Activated naive CD4-positive, alpha-beta T cell treated with anti-CD3 and anti-CD28 coated beads for 36 hours (primary cell): ENCODE data around the gene AUH. TPM values are rescaled to one million over a fixed set of nuclear protein-coding genes. Genes with fewer than 3 reads are reported as not detected.

Source experiments
- CTCF ChIA-PET: fragments of 350-600 bp; sonication (Branson Sonifier 250); formaldehyde crosslinking; loops from one replicate; lab custom pipeline; 2021; ENCODE audit warnings: antibody characterized with exemption; lab: Charles Lee
- DNase-seq: peaks from one replicate; pipeline ENCODE4 v3.0.0-alpha.2; 2020
- H3K27ac Mint-ChIP-seq: one replicate; pipeline ENCODE4 v1.8.0; 2021; ENCODE audit warnings: mild to moderate bottlenecking, mixed read lengths
- H3K27me3 Mint-ChIP-seq: one replicate; pipeline ENCODE4 v1.8.0; 2021; ENCODE audit warnings: low read depth, mixed read lengths
- H3K36me3 Mint-ChIP-seq: one replicate; pipeline ENCODE4 v1.8.0; 2021; ENCODE audit warnings: low read depth, mixed read lengths
- H3K4me1 Mint-ChIP-seq: one replicate; pipeline ENCODE4 v1.8.0; 2021; ENCODE audit warnings: low read depth, mixed read lengths
- H3K4me3 Mint-ChIP-seq: one replicate; pipeline ENCODE4 v1.8.0; 2021; ENCODE audit warnings: mild to moderate bottlenecking, moderate library complexity, mixed read lengths
- H3K9me3 Mint-ChIP-seq: one replicate; pipeline ENCODE4 v1.8.0; 2021; ENCODE audit warnings: mixed read lengths
- intact Hi-C: fragments of 100-400 bp; cut with micrococcal nuclease; formaldehyde crosslinking; loops from one replicate; pipeline ENCODE4 v1.15.1; 2023
- total RNA-seq, 2 experiments: library from RNA; stranded (reverse); gene quantifications; one replicate each; pipeline ENCODE4 v1.2.3, GENCODE V29; 2021

The AUH gene
- total RNA-seq, 2 experiments from 2014 or later = 13.4 to 14.4 TPM

GRCh38 chr9:91256235-91256634 lies 105.5 kb downstream of the AUH start:
- no peaks in the 10 kb centered on the region for H3K9me3 Mint-ChIP-seq
- H3K27ac Mint-ChIP-seq = no peak overlapping the region
- peaks cover 5% of the 10 kb centered on the region for H3K4me1 Mint-ChIP-seq

GRCh38 chr9:91255327-91255726 lies 106.4 kb downstream of the AUH start:
- Mint-ChIP-seq H3K27ac (no peak overlapping the region), H3K9me3 (no peaks in the 10 kb centered on the region), H3K36me3 (no peaks in the 10 kb centered on the region), H3K27me3 (no peaks in the 10 kb centered on the region), H3K4me3 (no peak overlapping the region), H3K4me1 (peaks cover 5% of the 10 kb centered on the region)
- intact Hi-C loops = no loop called here
- CTCF ChIA-PET = interaction anchor here (1.7 kb wide), 1 partner anchor 218 kb away, joined by 6 read pairs; no protein-coding TSS in a partner anchor
- DNase-seq = no peak

More at GRCh38 chr9:91256235-91256634, 105.5 kb downstream of the AUH start:
- H3K27me3 Mint-ChIP-seq = no peaks in the 10 kb centered on the region
- CTCF ChIA-PET = interaction anchor here (0.6 to 1.7 kb wide), 2 partner anchors 136 to 219 kb away, joined by 3 to 6 read pairs; no protein-coding TSS in a partner anchor
- intact Hi-C loops = no loop called here
- peaks cover 2% of the 10 kb centered on the region for H3K36me3 Mint-ChIP-seq
- no peak overlapping the region for H3K4me3 Mint-ChIP-seq
- no peak for DNase-seq

- CTCF ChIA-PET = interaction anchor here (0.7 to 2.0 kb wide), 5 partner anchors 12 to 337 kb away, joined by 3 to 4 read pairs (median 3); no protein-coding TSS in a partner anchor
- H3K4me1 Mint-ChIP-seq = peaks cover 5% of the 10 kb centered on the region
- intact Hi-C loops = no loop called here
- H3K36me3 Mint-ChIP-seq = no peaks in the 10 kb centered on the region
- H3K9me3 Mint-ChIP-seq = no peaks in the 10 kb centered on the region
- peak; percentile 16 for DNase-seq
- H3K27ac Mint-ChIP-seq = no peak overlapping the region
- no peak overlapping the region for H3K4me3 Mint-ChIP-seq
- H3K27me3 Mint-ChIP-seq = no peaks in the 10 kb centered on the region
These were observed 108.2 kb downstream of the AUH start for GRCh38 chr9:91253488-91253887.

- Mint-ChIP-seq H3K4me3 (no peak overlapping the region), H3K36me3 (no peaks in the 10 kb centered on the region), H3K27me3 (no peaks in the 10 kb centered on the region), H3K27ac (no peak overlapping the region), H3K4me1 (peaks cover 18% of the 10 kb centered on the region), H3K9me3 (no peaks in the 10 kb centered on the region)
- intact Hi-C loops = no loop called here
- no peak for DNase-seq
- CTCF ChIA-PET = interaction anchor here (0.6 kb wide), 1 partner anchor 181 kb away, joined by 6 read pairs; no protein-coding TSS in a partner anchor
These were observed 113.0 kb downstream of the AUH start for GRCh38 chr9:91248707-91249106.

DNA sequence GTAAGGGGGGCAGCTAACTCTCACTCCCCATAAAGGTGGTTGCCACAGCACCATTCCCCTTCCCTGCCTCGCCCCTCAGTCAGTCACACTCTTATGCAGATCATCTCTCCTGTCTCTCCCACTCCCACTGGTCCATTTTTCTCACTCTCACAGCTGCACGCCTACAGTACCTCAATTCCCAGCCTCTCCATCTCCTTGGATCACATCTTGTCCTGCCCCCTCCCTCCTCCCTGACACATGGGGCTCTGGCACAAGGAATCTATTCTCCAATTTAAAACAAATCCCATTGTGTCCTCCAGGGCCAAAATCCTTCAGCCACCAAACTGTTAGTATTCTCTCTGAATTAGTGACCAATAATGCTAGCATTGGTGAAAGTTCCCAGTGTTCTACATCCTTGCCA lies 114.4 kb downstream of the AUH start:
- Mint-ChIP-seq H3K36me3 (no peaks in the 10 kb centered on the region), H3K4me3 (no peak overlapping the region), H3K9me3 (no peaks in the 10 kb centered on the region), H3K4me1 (peaks cover 18% of the 10 kb centered on the region), H3K27me3 (no peaks in the 10 kb centered on the region), H3K27ac (no peak overlapping the region)
- CTCF ChIA-PET = no interaction called here
- intact Hi-C loops = no loop called here
- no peak for DNase-seq

DNA sequence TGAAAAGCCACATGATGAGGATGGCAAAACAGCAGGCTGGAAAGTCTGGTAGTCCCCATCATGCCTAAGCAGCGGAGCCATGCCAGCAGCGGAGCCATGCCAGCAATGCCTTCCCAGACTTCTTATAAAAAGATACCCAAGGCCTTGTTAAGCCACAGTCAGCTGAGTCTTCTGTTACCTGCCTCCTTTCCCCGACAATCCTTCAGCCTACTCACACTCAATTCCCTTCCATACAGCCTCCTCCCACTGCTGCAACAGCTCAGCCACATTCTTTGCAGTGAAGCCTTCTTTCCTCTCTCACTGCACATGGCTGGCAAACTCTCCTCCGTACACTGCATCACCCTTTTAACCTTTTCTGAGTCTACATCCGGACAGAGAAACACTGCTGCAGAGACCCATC lies 114.9 kb downstream of the AUH start:
- intact Hi-C loops = no loop called here
- peaks cover 18% of the 10 kb centered on the region for H3K4me1 Mint-ChIP-seq
- no peaks in the 10 kb centered on the region for H3K27me3 Mint-ChIP-seq
- no peak overlapping the region for H3K27ac Mint-ChIP-seq
- no peak overlapping the region for H3K4me3 Mint-ChIP-seq
- CTCF ChIA-PET = no interaction called here
- no peak for DNase-seq
- H3K9me3 Mint-ChIP-seq = no peaks in the 10 kb centered on the region
- H3K36me3 Mint-ChIP-seq = no peaks in the 10 kb centered on the region

GRCh38 chr9:91245431-91246313 lies 116.0 kb downstream of the AUH start:
- Mint-ChIP-seq H3K27ac (peak overlapping the region; percentile 64), H3K9me3 (no peaks in the 10 kb centered on the region), H3K36me3 (no peaks in the 10 kb centered on the region), H3K4me1 (peaks cover 18% of the 10 kb centered on the region), H3K27me3 (no peaks in the 10 kb centered on the region), H3K4me3 (no peak overlapping the region)
- CTCF ChIA-PET = interaction anchor here (0.7 kb wide), 1 partner anchor 330 kb away, joined by 3 read pairs; no protein-coding TSS in a partner anchor
- intact Hi-C loops = loop anchor here (1.0 to 2.0 kb wide), 4 partner anchors 29 to 145 kb away; no protein-coding TSS in a partner anchor
- DNase-seq = peak; percentile 58

GRCh38 chr9:91243029-91243428 lies 118.7 kb downstream of the AUH start:
- CTCF ChIA-PET = no interaction called here
- Mint-ChIP-seq H3K36me3 (peaks cover 1% of the 10 kb centered on the region), H3K4me3 (no peak overlapping the region), H3K9me3 (no peaks in the 10 kb centered on the region), H3K27ac (no peak overlapping the region), H3K27me3 (no peaks in the 10 kb centered on the region), H3K4me1 (peaks cover 18% of the 10 kb centered on the region)
- DNase-seq = no peak
- intact Hi-C loops = no loop called here

DNA sequence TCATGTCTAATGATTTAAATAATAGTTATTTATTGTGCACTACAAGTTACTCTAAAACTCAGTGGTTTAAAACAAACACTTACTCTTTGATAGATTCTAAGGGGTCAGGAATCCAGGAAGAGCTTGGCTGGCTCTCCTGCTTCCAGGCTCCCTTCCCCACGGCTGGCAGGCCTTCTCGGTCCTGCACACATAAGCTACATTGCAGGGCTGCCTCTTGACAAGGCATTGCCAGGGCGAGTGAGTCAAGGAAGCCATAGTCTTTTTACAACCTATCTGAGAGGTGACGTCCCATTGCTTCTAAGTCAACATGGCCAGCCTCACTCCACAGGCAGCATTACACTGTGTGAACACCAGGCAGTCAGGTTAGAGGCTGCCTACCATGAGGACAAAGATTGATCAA lies 119.8 kb downstream of the AUH start:
- no peak overlapping the region for H3K27ac Mint-ChIP-seq
- peaks cover 1% of the 10 kb centered on the region for H3K36me3 Mint-ChIP-seq
- H3K27me3 Mint-ChIP-seq = no peaks in the 10 kb centered on the region
- DNase-seq = no peak
- intact Hi-C loops = no loop called here
- H3K4me3 Mint-ChIP-seq = no peak overlapping the region
- H3K9me3 Mint-ChIP-seq = no peaks in the 10 kb centered on the region
- CTCF ChIA-PET = interaction anchor here (0.6 kb wide), 1 partner anchor 95 kb away, joined by 3 read pairs; no protein-coding TSS in a partner anchor
- peaks cover 17% of the 10 kb centered on the region for H3K4me1 Mint-ChIP-seq

- Mint-ChIP-seq H3K27ac (no peak overlapping the region), H3K4me1 (peaks cover 9% of the 10 kb centered on the region), H3K9me3 (no peaks in the 10 kb centered on the region), H3K27me3 (no peaks in the 10 kb centered on the region), H3K36me3 (peaks cover 1% of the 10 kb centered on the region), H3K4me3 (no peak overlapping the region)
- no peak for DNase-seq
- CTCF ChIA-PET = no interaction called here
- intact Hi-C loops = no loop called here
These were observed 121.0 kb downstream of the AUH start for GRCh38 chr9:91240596-91241165.

GRCh38 chr9:91239367-91240111 lies 122.2 kb downstream of the AUH start:
- no peak for DNase-seq
- Mint-ChIP-seq H3K36me3 (peaks cover 1% of the 10 kb centered on the region), H3K27me3 (no peaks in the 10 kb centered on the region), H3K4me1 (no peaks in the 10 kb centered on the region), H3K4me3 (no peak overlapping the region), H3K27ac (no peak overlapping the region), H3K9me3 (no peaks in the 10 kb centered on the region)
- intact Hi-C loops = no loop called here
- CTCF ChIA-PET = interaction anchor here (0.8 to 1.3 kb wide), 2 partner anchors 150 to 187 kb away, joined by 3 to 4 read pairs; no protein-coding TSS in a partner anchor

DNA sequence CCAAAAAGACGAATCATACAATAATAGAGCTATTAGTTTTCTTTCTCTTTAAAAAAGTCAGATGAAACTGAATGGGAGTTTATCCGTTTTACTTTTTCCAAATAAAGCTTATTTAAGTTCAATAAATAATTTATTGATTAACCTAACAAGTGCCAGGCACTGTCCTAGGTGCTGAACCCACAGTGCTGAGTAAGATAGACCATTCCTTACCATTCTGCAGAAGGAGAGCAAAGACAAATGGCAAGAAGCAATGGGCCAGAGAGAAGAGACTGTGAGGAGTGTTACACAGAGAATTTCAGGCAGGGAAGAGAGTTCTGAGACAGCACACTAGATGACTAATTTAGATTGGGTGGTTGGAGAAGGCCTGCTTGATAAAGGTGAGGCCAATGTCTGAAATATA lies 127.2 kb downstream of the AUH start:
- H3K27me3 Mint-ChIP-seq = no peaks in the 10 kb centered on the region
- DNase-seq = peak; percentile 37
- peaks cover 5% of the 10 kb centered on the region for H3K36me3 Mint-ChIP-seq
- H3K4me3 Mint-ChIP-seq = no peak overlapping the region
- CTCF ChIA-PET = no interaction called here
- H3K4me1 Mint-ChIP-seq = no peaks in the 10 kb centered on the region
- no peaks in the 10 kb centered on the region for H3K9me3 Mint-ChIP-seq
- intact Hi-C loops = no loop called here
- no peak overlapping the region for H3K27ac Mint-ChIP-seq
